Raji (cell line): ENCODE results near the gene PCIF1.

ENCODE experiments used
- POLR2A ChIP-seq: IDR thresholded peaks from 2 replicates; pipeline ENCODE4 v1.6.1; 2011; ENCODE audit warnings: low read depth, low read length, control low read depth; ENCODE audit not compliant: insufficient read depth

The PCIF1 gene

DNA sequence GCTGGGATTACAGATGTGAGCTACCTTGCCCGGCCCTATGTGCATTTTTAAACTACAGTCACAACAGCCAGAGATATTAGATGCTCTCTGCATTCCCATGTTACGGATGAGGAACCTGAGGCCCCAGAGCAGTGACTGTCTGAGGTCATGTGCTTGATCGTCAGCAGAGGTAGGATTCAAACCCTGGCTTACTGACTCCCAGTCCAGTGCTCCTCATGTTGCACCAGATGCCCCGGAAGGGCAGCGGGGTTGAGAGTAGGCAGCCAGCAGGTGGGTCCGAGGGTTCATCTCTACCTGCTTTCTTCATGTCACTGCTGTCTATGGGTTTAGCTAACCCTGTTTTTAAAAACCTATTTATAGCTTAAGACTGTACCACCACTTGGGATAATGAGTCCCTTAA, 46.8 kb downstream of the PCIF1 start:
- no peak for TF ChIP-seq POLR2A

DNA sequence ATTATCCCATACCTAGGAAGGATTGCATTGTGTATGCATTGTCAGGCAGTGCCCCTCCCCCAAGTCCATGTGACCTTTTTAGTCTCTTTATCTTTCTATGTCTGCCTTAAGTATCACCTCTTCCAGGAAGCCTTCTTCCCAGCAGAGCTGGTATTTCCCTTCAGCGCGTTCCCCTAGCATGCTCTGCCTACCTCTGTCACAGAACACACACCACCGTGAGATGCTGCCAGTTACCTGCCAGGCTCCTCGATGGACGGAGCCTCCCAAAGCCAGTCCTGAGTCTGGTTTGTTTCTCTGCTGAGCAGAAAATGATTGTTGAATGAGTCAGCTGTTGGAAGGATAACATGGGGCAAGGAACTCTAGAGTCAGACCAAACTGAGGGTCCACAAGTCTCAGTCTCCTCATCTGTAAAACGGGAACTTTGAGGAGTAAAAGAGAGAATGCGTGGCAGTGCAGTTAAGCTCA, 48.8 kb downstream of the PCIF1 start:
- TF ChIP-seq POLR2A = no peak

DNA sequence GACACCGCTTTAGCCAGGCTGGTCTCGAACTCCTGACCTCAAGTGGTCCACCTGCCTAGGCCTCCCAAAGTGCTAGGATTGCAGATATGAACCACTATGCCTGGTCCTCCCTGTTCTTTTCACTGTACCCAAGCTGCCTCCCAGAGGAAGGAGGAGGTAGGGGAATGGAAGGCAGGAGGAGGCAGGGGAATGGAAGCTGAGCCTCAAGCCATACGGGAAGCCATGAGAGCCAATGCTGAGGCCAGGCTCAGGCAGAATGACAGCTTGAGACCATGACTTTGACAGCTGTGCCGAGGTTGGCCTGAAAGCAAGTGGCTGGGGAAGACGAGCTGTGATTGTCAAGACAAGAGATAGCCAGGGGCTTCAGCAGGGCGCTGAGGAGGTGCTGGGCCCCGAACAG, 51.1 kb downstream of the PCIF1 start:
- TF ChIP-seq POLR2A = no peak

GRCh38 chr20:45987108-45987780, 52.8 kb downstream of the PCIF1 start:
- TF ChIP-seq POLR2A = no peak

DNA sequence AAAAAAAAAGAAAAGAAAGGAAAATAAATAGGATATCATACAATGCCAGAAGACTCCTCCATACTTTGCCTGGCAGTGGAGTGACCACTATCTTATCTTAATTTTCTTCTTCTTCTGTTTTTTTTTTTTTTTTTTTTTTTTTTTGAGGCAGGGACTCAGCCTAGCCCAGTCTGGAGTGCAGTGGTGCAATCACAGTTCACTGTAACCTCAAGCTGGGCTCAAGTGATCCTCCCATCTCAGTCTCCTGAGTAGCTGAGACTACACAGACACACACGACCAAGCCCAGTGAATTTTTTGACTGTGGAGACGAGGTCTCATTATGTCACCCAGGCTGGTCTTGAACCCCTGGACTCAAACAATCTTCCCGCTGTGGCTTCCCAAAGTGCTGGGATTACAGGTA, 57.1 kb downstream of the PCIF1 start:
- no peak for TF ChIP-seq POLR2A

GRCh38 chr20:45993197-45993951, 58.9 kb downstream of the PCIF1 start:
- TF ChIP-seq POLR2A = no peak

GRCh38 chr20:45994761-45995493, 60.4 kb downstream of the PCIF1 start:
- TF ChIP-seq POLR2A = no peak

DNA sequence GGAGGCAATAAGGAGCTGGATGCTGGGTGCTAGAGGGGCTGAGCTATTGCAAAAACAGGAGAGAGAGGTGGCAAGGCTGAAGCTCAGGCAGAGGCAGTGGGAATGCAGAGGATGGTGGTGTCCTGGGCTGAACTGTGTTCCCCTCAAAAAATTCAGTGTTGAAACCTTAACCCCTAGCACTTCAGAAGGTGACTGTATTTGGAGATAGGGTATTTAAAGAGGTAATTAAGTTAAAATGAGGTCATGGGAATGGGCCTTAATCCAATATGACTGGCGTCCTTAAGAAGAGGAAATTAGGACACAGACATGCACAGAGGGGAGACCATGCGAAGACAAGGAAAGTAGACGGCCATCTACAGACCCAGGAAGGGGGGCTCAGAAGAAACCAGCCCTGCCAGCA, 62.7 kb downstream of the PCIF1 start:
- TF ChIP-seq POLR2A = no peak
